Gastrocnemius medialis (tissue), 4 donors: ENCODE measurements around the gene WBP2NL. TPM values are rescaled to one million over a fixed set of nuclear protein-coding genes. Genes with fewer than 3 reads are reported as not detected.

Experiments
- ATAC-seq, 2 donors: fragments of 150-250 bp; one replicate each; pipeline ENCODE4 v1.9.1; 2016
- DNase-seq, 2 donors: peaks; one replicate each; pipeline ENCODE4 v3.0.0-alpha.2; 2019
- H3K27ac ChIP-seq, 4 donors: fragments of 200-600 bp; sonication (generic); 1 replicate in 1 of 4; 2 replicates in 3 of 4; pipeline ENCODE4 v1.5.1; 2016 to 2018; ENCODE audit warnings: mild to moderate bottlenecking in 2 of 4, moderate library complexity in 1 of 4
- H3K27me3 ChIP-seq, 3 donors: fragments of 200-600 bp; sonication (generic) in 2 of 3; 1 replicate in 1 of 3; 2 replicates in 2 of 3; pipeline versions ENCODE4 v1.5.1 to v1.6.0; 2016 to 2019; ENCODE audit warnings: mild to moderate bottlenecking in 1 of 3, moderate library complexity in 1 of 3
- H3K36me3 ChIP-seq, 2 donors: fragments of 200-600 bp; sonication (generic) in 1 of 2; one replicate each; pipeline ENCODE4 v1.5.1; 2017 to 2018
- H3K4me1 ChIP-seq, 2 donors: fragments of 200-600 bp; sonication (generic) in 1 of 2; one replicate each; pipeline ENCODE4 v1.5.1; 2016 to 2017; ENCODE audit warnings: mild to moderate bottlenecking in 2 of 2
- H3K4me3 ChIP-seq, 4 donors: fragments of 200-600 bp; sonication (generic) in 3 of 4; 1 replicate in 1 of 4; 2 replicates in 3 of 4; pipeline ENCODE4 v1.5.1; 2016 to 2019; ENCODE audit warnings: mild to moderate bottlenecking in 2 of 4
- H3K9me3 ChIP-seq, 3 donors: fragments of 200-600 bp; sonication (generic) in 2 of 3; 1 replicate in 1 of 3; 2 replicates in 2 of 3; pipeline ENCODE4 v1.5.1; 2016 to 2019
- CTCF ChIP-seq, 5 experiments: fragments of 450-650 bp in 3 of 5; fragments of 200-600 bp in 2 of 5; sonication (generic) in 2 of 5; IDR thresholded peaks in 4 of 5; conservative IDR thresholded peaks in 1 of 5; 1 replicate in 4 of 5; 2 replicates in 1 of 5; pipeline ENCODE4 v1.5.1; 2016 to 2019; ENCODE audit warnings: antibody characterized with exemption in 5 of 5, mild to moderate bottlenecking in 3 of 5, moderate library complexity in 3 of 5
- POLR2A ChIP-seq, 2 donors: fragments of 450-650 bp; IDR thresholded peaks; one replicate each; pipeline ENCODE4 v1.6.1; 2017; ENCODE audit warnings: antibody characterized with exemption in 2 of 2, mild to moderate bottlenecking in 2 of 2, moderate library complexity in 2 of 2
- in situ Hi-C, 4 donors: fragments of 200-750 bp; cut with MboI; loops; one replicate each; pipeline versions ENCODE4 v1.15.0 to v1.8.0; 2017; ENCODE audit warnings: low sequenced_read_pairs in 4 of 4
- intact Hi-C: fragments of 100-400 bp; cut with DNase I; formaldehyde crosslinking; loops from one replicate; pipeline ENCODE4 v1.15.1; 2023; ENCODE audit warnings: low total_unique reads
- total RNA-seq, 4 donors: library from RNA; depleted of rRNA; stranded (reverse); fragments of >200 nt; gene quantifications; one replicate each; pipeline versions ENCODE4 v1.1.0 to v1.2.3, GENCODE V29; 2016

The WBP2NL gene
- total RNA-seq, 4 donors from 2014 or later, result 0.27 to 0.59 (median 0.31) TPM; not detected in 1

GRCh38 chr22:42065438-42066125 is 67.0 kb downstream of the WBP2NL start:
- DNase-seq (no peak), ATAC-seq (no peak)
- Histone ChIP-seq H3K4me3 (no peak overlapping the region), H3K4me1 (peaks cover 7% of the 10 kb centered on the region in 2 donors), H3K27ac (no peak overlapping the region), H3K27me3 (no peaks in the 10 kb centered on the region), H3K9me3 (no peaks in the 10 kb centered on the region), H3K36me3 (peaks cover 0 to 57% of the 10 kb centered on the region in 2 donors)
- TF ChIP-seq POLR2A (IDR thresholded peaks at IDR 0.05), result no peak
- intact Hi-C loops (no loop called here), in situ Hi-C loops (no loop called here)

GRCh38 chr22:42066126-42066761 is 67.7 kb downstream of the WBP2NL start:
- no peak overlapping the region for H3K27ac ChIP-seq
- in situ Hi-C loops (no loop called here), intact Hi-C loops (no loop called here)
- no peaks in the 10 kb centered on the region for H3K9me3 ChIP-seq
- no peaks in the 10 kb centered on the region for H3K27me3 ChIP-seq
- H3K4me1 ChIP-seq, result peaks cover 8 to 11% of the 10 kb centered on the region in 2 donors
- ATAC-seq, result no peak
- H3K36me3 ChIP-seq, result peaks cover 0 to 50% of the 10 kb centered on the region in 2 donors
- TF ChIP-seq POLR2A (IDR thresholded peaks at IDR 0.05) (no peak), CTCF (IDR thresholded peaks at IDR 0.05 in 4 of 5, conservative IDR thresholded peaks at IDR 0.05 in 1 of 5) (no peak)
- no peak for DNase-seq
- H3K4me3 ChIP-seq, result no peak overlapping the region

GRCh38 chr22:42066937-42067336 is 68.3 kb downstream of the WBP2NL start:
- intact Hi-C loops, result no loop called here
- H3K27me3 ChIP-seq, result no peaks in the 10 kb centered on the region
- ATAC-seq, result no peak
- H3K4me1 ChIP-seq, result peaks cover 11 to 14% of the 10 kb centered on the region in 2 donors
- TF ChIP-seq CTCF (IDR thresholded peaks at IDR 0.05 in 4 of 5, conservative IDR thresholded peaks at IDR 0.05 in 1 of 5) (no peak), POLR2A (IDR thresholded peaks at IDR 0.05) (no peak)
- H3K36me3 ChIP-seq, result peaks cover 0 to 43% of the 10 kb centered on the region in 2 donors
- no peak overlapping the region for H3K27ac ChIP-seq
- in situ Hi-C loops, result no loop called here
- H3K4me3 ChIP-seq, result no peak overlapping the region
- no peaks in the 10 kb centered on the region for H3K9me3 ChIP-seq
- DNase-seq, result no peak

- Histone ChIP-seq H3K27ac (no peak overlapping the region), H3K36me3 (peaks cover 0 to 35% of the 10 kb centered on the region in 2 donors), H3K9me3 (no peaks in the 10 kb centered on the region), H3K27me3 (no peaks in the 10 kb centered on the region), H3K4me1 (peaks cover 11 to 14% of the 10 kb centered on the region in 2 donors), H3K4me3 (no peak overlapping the region)
- in situ Hi-C loops (no loop called here), intact Hi-C loops (no loop called here)
- TF ChIP-seq CTCF (IDR thresholded peaks at IDR 0.05 in 4 of 5, conservative IDR thresholded peaks at IDR 0.05 in 1 of 5), result no peak
- TF ChIP-seq POLR2A (IDR thresholded peaks at IDR 0.05), result no peak
- ATAC-seq, result no peak
- no peak for DNase-seq
These were observed 69.2 kb downstream of the WBP2NL start for GRCh38 chr22:42067671-42068251.

GRCh38 chr22:42068291-42068690 is 69.7 kb downstream of the WBP2NL start:
- intact Hi-C loops, result no loop called here
- no peak for ATAC-seq
- peaks cover 0 to 32% of the 10 kb centered on the region in 2 donors for H3K36me3 ChIP-seq

More at GRCh38 chr22:42068291-42068690, 69.7 kb downstream of the WBP2NL start:
- Histone ChIP-seq H3K27ac (no peak overlapping the region), H3K27me3 (no peaks in the 10 kb centered on the region), H3K4me3 (no peak overlapping the region), H3K9me3 (no peaks in the 10 kb centered on the region), H3K4me1 (peaks cover 11 to 14% of the 10 kb centered on the region in 2 donors)
- no peak for TF ChIP-seq CTCF (IDR thresholded peaks at IDR 0.05 in 4 of 5, conservative IDR thresholded peaks at IDR 0.05 in 1 of 5)
- TF ChIP-seq POLR2A (IDR thresholded peaks at IDR 0.05), result no peak
- in situ Hi-C loops, result no loop called here
- no peak for DNase-seq
